ENCODE data around the gene LYAR.

Gene LYAR

DNA sequence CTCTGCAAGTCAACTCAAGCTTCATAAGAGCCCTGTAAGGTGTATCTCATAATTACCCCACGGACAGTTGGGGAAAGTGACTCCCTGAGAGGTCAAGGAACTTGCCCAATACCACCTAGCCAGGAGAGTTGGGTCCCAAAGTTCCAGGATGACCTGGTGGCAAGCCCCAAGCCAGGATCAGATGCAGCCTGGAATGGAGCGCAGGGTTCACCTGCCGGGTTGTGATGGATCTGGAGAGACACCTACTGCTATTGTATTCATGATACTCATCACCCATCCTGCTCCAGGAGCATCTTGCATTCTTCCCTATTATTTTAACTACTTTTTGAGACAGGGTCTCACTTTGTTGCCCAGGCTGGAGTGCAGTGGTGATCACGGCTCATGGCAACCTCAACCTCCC is 36.2 kb upstream of the LYAR start:
- DNase-seq (ENCODE audit: low spot score) = no peak
- in situ Hi-C loops (cut with MboI; ENCODE audit: low sequenced_read_pairs, unreplicated experiment) = no loop called here
- TF ChIP-seq, protein P1, sequence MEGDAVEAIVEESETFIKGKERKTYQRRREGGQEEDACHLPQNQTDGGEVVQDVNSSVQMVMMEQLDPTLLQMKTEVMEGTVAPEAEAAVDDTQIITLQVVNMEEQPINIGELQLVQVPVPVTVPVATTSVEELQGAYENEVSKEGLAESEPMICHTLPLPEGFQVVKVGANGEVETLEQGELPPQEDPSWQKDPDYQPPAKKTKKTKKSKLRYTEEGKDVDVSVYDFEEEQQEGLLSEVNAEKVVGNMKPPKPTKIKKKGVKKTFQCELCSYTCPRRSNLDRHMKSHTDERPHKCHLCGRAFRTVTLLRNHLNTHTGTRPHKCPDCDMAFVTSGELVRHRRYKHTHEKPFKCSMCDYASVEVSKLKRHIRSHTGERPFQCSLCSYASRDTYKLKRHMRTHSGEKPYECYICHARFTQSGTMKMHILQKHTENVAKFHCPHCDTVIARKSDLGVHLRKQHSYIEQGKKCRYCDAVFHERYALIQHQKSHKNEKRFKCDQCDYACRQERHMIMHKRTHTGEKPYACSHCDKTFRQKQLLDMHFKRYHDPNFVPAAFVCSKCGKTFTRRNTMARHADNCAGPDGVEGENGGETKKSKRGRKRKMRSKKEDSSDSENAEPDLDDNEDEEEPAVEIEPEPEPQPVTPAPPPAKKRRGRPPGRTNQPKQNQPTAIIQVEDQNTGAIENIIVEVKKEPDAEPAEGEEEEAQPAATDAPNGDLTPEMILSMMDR (IDR thresholded peaks at IDR 0.05; ENCODE audit: borderline replicate concordance, control extremely low read depth, extremely low read depth, insufficient read depth, missing control alignments) = no peak

DNA sequence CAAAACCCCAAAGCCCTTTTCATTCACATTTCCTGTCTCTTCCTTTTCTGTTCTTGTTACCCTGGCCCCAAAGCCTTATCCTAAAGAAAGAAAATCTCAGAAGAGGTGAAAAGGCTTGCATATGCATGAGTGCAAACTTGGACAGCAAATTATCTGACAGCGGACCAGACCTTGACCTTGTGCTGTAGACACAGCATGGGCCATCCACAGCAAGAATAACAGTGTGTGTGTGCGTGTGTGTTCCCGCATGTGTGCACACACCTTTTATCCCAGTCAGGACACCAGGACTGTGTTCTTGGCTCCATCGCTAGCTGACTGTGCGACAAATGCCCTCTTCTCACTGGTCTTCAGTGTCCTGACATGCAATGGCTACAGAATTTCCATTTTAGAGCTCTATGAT is 35.4 kb upstream of the LYAR start:
- DNase-seq (ENCODE audit: low spot score) = no peak
- in situ Hi-C loops (cut with MboI; ENCODE audit: low sequenced_read_pairs, unreplicated experiment) = no loop called here
- TF ChIP-seq, protein P1 (IDR thresholded peaks at IDR 0.05; ENCODE audit: borderline replicate concordance, control extremely low read depth, extremely low read depth, insufficient read depth, missing control alignments) = no peak

DNA sequence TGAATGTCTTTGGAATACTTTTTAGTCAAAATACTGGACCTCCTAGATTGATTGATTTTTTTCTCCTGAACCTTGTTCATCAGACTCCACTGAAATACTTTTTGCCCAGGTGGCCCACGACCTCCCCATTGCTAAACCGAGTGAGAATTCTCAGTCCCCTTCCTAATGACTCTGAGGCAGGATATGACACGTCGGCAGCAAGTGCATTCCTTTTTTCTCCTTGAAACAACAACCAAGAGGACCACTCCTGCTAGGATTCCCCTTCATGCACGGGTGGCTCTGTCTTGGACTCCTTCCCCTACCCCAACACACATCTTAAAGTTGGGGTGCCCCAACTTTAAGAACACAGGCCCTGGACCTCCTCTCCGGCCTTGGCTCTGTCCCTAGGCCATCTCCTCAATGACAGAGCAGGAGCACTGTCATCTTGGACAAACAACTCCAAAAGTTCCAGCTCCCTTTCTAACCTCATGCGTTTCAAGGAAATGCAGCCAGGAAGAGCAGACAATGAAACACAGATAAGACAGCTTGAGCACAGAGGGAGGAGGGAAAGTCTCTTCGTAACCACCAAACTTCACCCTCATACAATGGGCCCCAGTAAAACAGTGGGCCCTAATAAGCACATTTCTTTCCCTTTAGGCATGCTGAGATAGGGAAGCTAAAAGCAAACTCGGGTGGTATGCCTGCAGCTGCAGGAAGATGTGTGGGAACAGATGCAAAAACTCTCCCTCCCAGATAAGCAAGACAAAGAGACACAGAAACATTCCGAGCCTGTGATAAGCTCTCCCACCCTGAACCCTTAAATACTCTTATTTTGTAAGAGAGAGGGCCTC is 34.0 kb upstream of the LYAR start:
- in situ Hi-C loops (cut with MboI; ENCODE audit: low sequenced_read_pairs, unreplicated experiment) = no loop called here
- TF ChIP-seq, protein P1 (IDR thresholded peaks at IDR 0.05; ENCODE audit: borderline replicate concordance, control extremely low read depth, extremely low read depth, insufficient read depth, missing control alignments) = no peak
- no peak for DNase-seq (ENCODE audit: low spot score)

DNA sequence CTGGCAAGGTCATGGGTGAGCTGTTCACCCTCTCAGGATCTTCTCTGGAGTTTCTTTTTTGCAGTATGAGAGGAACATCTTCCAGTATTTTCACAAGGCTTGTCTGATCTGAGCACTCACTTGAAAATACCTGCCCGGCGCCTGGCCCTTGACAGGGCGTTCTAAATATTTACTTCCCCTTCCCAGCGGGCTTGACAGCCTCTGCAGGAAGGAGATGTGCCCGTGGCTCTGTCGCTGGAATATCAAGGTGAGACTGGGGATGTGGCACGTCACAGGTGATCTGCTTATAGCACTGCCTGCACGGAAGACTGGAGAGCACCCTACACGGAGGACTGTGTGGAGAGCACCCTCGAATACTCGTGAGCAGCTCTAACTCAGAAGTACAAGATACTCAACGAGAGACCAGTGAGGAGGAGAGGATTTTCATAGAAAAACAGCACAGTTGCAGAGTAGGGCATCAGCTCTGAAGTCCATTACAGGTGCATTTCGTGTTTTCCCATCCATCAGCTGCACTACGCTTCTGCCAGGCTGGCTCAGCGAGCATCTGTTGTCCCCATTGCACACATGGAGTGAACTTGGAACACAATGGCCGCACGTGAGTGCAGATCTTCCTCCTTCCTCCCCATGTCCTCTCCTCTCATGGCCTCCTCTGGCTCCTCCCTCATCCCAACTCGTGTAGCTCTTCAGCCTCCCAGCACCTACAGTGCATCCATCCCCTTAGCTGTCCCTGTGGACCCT is 32.2 kb upstream of the LYAR start:
- no peak for DNase-seq (ENCODE audit: low spot score)
- in situ Hi-C loops (cut with MboI; ENCODE audit: low sequenced_read_pairs, unreplicated experiment) = no loop called here
- TF ChIP-seq, protein P1 (IDR thresholded peaks at IDR 0.05; ENCODE audit: borderline replicate concordance, control extremely low read depth, extremely low read depth, insufficient read depth, missing control alignments) = no peak

DNA sequence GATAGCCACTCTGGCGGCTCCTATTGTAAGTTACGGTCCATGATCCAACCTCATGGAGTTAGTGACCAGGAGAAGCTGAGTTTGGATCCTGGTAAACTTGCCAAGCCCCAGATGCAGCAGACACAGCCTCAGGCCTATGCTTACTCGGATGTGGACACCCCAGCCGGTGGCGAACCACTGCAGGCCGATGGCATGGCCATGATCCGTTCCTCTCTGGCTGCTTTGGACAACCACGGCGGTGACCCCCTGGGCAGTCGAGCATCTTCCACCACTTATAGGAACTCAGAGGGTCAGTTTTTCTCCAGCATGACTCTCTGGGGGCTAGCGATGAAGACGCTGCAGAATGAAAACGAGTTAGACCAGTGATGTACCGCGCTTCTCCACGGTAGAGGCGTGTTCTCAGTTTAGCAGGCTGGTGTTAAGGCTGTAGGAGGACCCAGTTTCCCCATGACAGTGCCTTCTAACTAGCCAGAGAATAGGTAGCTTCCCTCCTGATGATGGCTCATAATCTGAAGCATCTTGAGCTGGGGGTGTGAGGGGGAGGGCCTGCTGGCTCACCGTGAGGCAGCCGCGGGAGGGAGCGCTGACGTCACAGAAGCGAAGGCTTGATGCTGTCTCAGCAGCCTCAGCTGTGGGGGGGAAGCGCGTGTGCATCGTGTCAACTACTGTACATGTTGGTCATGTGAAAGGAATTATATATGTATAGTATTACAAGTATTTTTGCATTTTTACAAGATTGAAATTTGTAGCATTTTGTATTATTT is 31.2 kb upstream of the LYAR start:
- no peak for DNase-seq (ENCODE audit: low spot score)
- TF ChIP-seq, protein P1 (IDR thresholded peaks at IDR 0.05; ENCODE audit: borderline replicate concordance, control extremely low read depth, extremely low read depth, insufficient read depth, missing control alignments) = no peak
- in situ Hi-C loops (cut with MboI; ENCODE audit: low sequenced_read_pairs, unreplicated experiment) = no loop called here

DNA sequence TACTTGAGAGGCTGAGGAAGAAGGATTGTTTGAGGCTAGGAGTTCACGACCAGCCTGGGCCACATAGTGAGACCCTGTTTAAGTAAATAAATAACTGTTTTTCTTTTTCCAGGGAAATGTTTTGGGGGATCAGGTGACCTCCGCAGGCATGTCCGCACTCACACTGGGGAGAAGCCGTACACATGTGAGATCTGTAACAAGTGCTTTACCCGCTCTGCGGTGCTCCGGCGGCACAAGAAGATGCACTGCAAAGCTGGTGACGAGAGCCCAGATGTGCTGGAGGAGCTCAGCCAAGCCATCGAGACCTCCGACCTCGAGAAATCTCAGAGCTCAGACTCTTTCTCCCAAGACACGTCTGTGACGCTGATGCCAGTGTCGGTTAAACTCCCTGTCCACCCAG is 30.6 kb upstream of the LYAR start:
- in situ Hi-C loops (cut with MboI; ENCODE audit: low sequenced_read_pairs, unreplicated experiment) = no loop called here
- TF ChIP-seq, protein P1 (IDR thresholded peaks at IDR 0.05; ENCODE audit: borderline replicate concordance, control extremely low read depth, extremely low read depth, insufficient read depth, missing control alignments) = no peak
- no peak for DNase-seq (ENCODE audit: low spot score)

Measured in GM13976 (cell line).